ENCODE measurements around the gene CST9. TPM values are rescaled to one million over a fixed set of nuclear protein-coding genes. Genes with fewer than 3 reads are reported as not detected.

CST9 gene, protein sequence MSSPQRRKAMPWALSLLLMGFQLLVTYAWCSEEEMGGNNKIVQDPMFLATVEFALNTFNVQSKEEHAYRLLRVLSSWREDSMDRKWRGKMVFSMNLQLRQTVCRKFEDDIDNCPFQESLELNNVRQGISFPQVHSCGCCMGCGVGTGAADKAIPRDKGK
- total RNA-seq: not detected in 2 replicates

DNA sequence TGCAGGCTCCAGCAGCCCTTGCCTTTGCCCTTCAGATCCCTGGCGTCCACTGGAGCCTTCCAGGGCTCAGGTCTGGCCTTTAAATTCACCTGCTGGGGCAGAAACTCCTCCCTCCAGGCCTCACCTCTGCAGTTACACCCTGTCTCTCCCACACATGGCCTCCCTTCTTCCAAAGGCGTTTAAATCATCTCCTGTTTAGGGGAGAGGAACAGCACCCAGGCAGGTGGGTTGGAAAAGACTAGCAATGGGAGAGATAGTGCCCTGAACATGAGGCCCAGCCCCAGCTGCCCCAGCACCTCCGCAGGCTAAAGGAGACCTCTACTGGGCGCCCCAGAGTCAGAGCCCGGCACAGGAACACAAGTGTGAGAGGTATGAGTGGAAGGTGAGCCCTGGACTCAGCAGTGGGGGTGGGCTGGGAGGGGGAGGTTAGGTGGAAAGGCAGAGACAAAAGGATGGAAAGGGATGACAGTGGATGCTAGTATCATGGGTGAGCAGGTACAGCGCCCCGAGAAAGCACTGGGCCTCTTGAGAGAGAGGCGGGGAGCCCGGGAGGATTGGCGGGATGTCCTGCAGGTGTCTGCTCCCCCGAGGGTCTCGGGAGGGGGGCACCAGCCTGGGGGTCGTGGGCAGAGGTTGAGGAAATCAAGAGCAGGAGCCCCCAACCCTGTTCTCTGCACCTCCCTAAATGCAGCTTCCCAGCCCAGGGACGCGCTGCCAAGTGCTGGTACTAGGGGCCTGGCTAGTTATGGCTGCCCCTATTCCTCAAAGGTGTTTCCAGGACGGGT lies at the start of gene CST9:
CST9 (minus strand) TSS at position 51 of the 785 bp plus-strand sequence. CDS start 53 bp downstream, outside the sequence.

DNA sequence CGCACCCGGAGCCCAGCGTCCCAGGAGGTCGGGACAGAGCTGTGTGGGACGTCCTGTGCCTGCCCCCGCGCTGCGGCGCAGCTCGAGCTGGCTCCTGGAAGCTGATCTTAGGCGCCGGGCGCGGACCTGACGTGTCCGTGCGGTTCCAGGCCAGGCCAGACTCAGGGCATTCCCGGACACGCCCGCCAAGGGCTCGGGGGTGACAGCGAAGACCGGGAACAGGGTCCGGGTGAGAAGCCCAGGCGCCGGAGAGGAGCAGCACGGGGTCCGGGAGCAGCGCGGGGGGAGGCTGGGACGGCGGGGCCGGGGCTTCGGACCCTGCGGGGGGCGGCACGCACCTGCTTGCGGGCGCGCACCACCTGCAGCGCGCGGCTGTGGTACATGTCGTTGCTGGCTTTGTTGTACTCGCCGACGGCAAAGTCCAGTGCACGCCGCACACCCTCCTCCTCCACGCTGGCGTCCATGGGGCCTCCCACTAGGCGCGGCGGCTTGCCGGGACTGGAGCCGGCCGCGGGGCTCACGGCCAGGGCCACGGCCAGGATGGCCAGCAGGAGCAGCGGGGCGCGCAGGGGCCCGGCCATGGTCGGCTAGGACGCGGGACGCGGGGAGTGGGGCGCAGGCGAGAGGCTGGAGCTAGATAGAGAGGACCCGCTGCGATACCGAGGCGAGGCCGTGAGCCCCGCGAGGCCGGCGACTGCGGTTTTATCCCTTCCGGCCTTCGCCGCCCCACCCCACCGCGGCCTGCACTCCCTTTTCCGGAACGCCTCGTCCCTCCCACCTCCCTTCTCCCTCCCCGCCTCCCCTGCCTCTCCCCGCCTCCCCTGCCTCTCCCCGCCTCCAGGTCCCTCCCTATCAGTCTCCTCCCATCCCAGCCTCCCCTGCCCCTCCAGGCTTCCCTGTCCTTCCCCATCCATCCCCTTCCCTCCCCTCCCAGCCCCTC lies 31.8 kb upstream of the CST9 start, which contains the start of gene CST3:
CST3 (minus strand) TSS at position 674 of the 940 bp plus-strand sequence; CDS start at position 581, 93 bp downstream.

DNA sequence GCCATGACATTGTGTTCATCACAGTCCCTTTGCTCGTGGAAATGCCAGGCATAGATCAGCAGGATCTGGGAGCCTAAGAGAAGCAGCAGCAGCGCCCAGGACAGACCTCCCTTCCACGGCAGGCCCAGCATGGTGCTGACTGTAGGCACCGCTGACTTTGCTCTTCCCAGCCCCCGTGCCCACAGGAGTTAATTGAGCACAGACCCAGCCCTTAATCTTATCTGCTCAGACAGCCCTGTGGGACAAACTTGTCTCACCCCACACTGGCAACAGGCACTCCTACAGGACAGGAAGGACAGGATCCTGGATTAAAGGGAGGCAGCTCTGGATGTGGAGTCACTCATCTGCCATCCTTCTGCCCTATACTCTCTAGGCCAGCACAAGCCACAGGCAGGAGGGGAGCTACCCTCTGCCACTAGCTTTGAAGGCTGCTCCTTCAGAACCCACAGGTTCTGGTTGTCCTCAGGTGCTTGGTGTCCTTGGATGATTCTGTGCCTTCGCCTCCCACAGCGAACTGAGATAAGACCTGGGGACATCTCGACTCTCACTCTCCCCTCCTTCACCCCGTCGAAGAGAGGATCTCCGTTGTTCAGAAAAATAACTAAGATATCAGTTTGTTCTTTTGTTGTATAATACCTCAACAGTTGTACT lies 37.3 kb downstream of the CST9 start, which contains the start of gene CST9L:
CST9L (minus strand) TSS at position 165 of the 651 bp plus-strand sequence; CDS start at position 131, 34 bp downstream.

Other genes starting within 250 kb of the CST9 start
- gene GZF1, start 243.7 kb downstream of the CST9 start, total RNA-seq: 6.5 and 7.1 TPM in 2 replicates
- gene NAPB, start 184.4 kb downstream of the CST9 start, total RNA-seq: 2.1 and 3.1 TPM in 2 replicates
- not detected in 2 replicates for gene CSTL1, start 166.2 kb downstream of the CST9 start, total RNA-seq
- gene CST11, start 153.0 kb downstream of the CST9 start, total RNA-seq: not detected in 2 replicates
- not detected in 2 replicates for gene CST8, start 114.8 kb downstream of the CST9 start, total RNA-seq
- not detected in 2 replicates for gene CST9L, start 37.4 kb downstream of the CST9 start, total RNA-seq
- 353 and 458 TPM in 2 replicates for gene CST3, start 32.0 kb upstream of the CST9 start, total RNA-seq
- gene CST4, start 83.1 kb upstream of the CST9 start, total RNA-seq: not detected in 2 replicates
- gene CST1, start 145.0 kb upstream of the CST9 start, total RNA-seq: not detected in 2 replicates
- not detected in 2 replicates for gene CST2, start 220.8 kb upstream of the CST9 start, total RNA-seq

Data from hair follicular keratinocyte (primary cell).